Measurements from ENCODE around the gene CLEC9A. TPM values are rescaled to one million over a fixed set of nuclear protein-coding genes. Genes with fewer than 3 reads are reported as not detected.

Gene CLEC9A
- total RNA-seq, 2 donors from 2014 or later, result not detected

DNA sequence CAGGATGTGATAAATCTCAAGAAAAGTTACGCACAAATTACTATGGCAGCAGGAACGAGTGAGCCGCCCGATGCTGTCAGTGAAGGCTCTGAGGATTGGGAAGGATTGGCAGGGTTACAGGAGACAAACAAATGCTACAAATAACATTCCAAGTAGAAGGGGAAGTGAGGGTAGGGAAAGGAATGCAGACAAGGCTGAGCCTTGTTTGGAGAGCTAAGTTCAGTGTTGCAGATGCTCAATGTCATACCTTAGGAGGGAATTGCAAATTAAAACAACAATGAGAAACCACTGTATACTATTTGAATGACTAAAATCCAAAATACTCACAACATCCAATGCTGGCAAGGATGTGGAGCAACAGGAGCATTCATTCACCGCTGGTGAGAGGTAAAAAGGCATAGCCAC is 1.3 kb downstream of the CLEC9A start:
- Mint-ChIP-seq H3K9me3 (no peaks in the 10 kb centered on the region), H3K36me3 (ENCODE audit: low read depth) (no peaks in the 10 kb centered on the region), H3K27ac (no peak overlapping the region), H3K4me3 (no peak overlapping the region), H3K4me1 (no peaks in the 10 kb centered on the region), H3K27me3 (peaks cover 5% of the 10 kb centered on the region)
- no peak for ATAC-seq (replicated peaks)

DNA sequence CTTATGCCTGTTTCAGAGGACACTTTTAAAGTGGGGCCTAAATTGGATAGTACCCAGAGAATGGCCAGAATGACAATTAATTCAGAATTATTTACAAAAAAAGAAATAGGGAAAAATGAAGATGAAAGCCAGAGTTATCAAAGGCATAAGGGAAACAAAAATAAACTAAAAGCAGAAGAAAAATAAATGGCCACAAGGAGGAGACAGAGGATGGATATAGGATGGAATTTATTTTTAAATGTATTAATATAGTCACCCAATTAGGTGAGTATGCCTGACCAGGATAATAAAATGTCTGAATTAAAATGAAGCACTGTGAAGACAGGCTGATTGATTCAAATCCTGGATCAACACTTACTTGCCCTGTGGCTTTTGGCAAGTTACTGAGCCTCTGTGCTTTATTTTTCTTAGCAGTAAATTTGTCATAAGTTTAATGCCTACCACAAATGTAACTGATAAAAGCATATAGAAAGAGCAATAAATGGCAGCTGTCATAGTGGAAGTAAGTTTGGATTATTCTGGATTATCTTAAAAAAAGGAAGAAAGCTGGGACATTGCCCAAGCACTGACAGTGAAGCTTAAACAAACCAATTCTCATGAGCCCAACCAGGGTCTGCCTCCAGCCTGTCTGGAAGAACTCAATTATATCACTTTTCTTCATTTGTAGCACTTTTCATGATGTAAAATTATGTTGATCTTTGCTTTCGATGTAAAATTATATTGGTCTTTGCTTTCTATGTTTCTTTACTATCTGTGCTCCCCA is 3.5 kb downstream of the CLEC9A start:
- H3K4me1 Mint-ChIP-seq, result no peaks in the 10 kb centered on the region
- ATAC-seq (replicated peaks), result no peak
- no peak overlapping the region for H3K27ac Mint-ChIP-seq
- H3K4me3 Mint-ChIP-seq, result no peak overlapping the region
- H3K36me3 Mint-ChIP-seq (ENCODE audit: low read depth), result no peaks in the 10 kb centered on the region
- H3K9me3 Mint-ChIP-seq, result no peaks in the 10 kb centered on the region
- peaks cover 5% of the 10 kb centered on the region for H3K27me3 Mint-ChIP-seq

GRCh38 chr12:10042167-10042566 is 11.7 kb downstream of the CLEC9A start:
- Mint-ChIP-seq H3K4me1 (no peaks in the 10 kb centered on the region), H3K27ac (no peak overlapping the region), H3K9me3 (no peaks in the 10 kb centered on the region), H3K36me3 (ENCODE audit: low read depth) (no peaks in the 10 kb centered on the region), H3K27me3 (peaks cover 14% of the 10 kb centered on the region), H3K4me3 (no peak overlapping the region)
- ATAC-seq (replicated peaks), result no peak

DNA sequence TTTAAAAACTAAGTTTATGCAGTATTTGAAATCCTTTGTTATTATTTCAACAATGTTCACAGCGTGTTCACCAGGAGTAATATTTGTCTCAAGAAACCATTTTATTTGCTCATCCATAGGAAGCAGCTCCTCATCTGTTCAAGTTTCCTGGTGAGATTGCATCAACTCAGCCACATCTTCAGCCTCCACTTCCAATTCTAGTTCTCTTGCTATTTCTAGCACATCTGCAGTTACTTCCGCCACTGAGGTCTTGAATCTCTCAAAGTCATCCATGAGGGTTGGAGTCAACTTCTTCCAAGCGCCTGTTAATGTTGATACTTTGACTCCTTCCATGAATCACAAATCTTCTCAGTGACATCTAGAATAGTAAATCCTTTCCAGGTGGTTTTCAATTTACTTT is 18.0 kb downstream of the CLEC9A start:
- H3K4me1 Mint-ChIP-seq, result no peaks in the 10 kb centered on the region
- H3K36me3 Mint-ChIP-seq (ENCODE audit: low read depth), result no peaks in the 10 kb centered on the region
- H3K27me3 Mint-ChIP-seq, result peaks cover 13% of the 10 kb centered on the region
- ATAC-seq (replicated peaks), result no peak
- H3K9me3 Mint-ChIP-seq, result no peaks in the 10 kb centered on the region
- no peak overlapping the region for H3K4me3 Mint-ChIP-seq
- no peak overlapping the region for H3K27ac Mint-ChIP-seq

- Mint-ChIP-seq H3K27me3 (peaks cover 13% of the 10 kb centered on the region), H3K4me1 (no peaks in the 10 kb centered on the region), H3K36me3 (ENCODE audit: low read depth) (no peaks in the 10 kb centered on the region), H3K4me3 (no peak overlapping the region), H3K27ac (no peak overlapping the region), H3K9me3 (no peaks in the 10 kb centered on the region)
- no peak for ATAC-seq (replicated peaks)
These were observed 21.9 kb downstream of the CLEC9A start for GRCh38 chr12:10052193-10052913.

DNA sequence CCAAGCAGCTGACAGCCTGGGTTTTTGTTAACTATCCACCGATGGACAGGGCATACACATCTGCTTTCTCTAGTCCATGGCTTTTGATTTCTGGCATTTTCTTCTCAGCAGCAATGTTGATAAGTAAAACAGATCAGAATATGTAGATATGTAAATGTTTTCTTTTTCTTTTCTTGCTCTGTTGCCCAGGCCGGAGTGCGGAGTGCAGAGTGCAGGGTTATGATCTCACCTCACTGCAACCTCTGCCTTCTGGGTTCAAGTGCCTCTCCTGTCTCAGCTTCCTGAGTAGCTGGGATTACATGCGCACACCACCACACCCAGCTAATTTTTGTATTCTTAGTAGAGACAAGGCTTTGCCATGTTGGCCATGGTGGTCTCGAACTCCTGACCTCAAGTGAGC is 27.9 kb downstream of the CLEC9A start:
- Mint-ChIP-seq H3K27ac (no peak overlapping the region), H3K4me3 (no peak overlapping the region), H3K36me3 (ENCODE audit: low read depth) (no peaks in the 10 kb centered on the region), H3K27me3 (peaks cover 13% of the 10 kb centered on the region), H3K9me3 (no peaks in the 10 kb centered on the region), H3K4me1 (no peaks in the 10 kb centered on the region)
- no peak for ATAC-seq (replicated peaks)

DNA sequence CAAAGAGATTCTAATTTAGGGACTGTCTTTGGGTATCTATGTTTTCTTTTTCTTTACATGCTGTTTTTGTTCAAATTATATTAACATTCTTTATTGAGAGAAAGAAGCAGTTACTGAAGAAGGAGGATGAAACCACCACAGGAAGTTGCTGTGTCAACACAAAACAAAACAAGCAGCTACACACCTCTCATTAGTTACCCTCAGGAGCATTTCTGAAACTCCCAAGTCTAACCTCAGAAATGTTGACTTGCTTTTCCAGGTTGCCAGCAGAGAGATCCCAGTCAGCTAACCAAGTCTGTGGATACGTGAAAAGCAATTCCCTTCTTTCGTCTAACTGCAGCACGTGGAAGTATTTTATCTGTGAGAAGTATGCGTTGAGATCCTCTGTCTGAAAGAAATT is 34.8 kb downstream of the CLEC9A start:
- Mint-ChIP-seq H3K9me3 (no peaks in the 10 kb centered on the region), H3K4me3 (no peak overlapping the region), H3K27me3 (peaks cover 29% of the 10 kb centered on the region), H3K27ac (no peak overlapping the region), H3K4me1 (no peaks in the 10 kb centered on the region), H3K36me3 (ENCODE audit: low read depth) (no peaks in the 10 kb centered on the region)
- no peak for ATAC-seq (replicated peaks)

- Mint-ChIP-seq H3K9me3 (no peaks in the 10 kb centered on the region), H3K4me1 (no peaks in the 10 kb centered on the region), H3K4me3 (no peak overlapping the region), H3K36me3 (ENCODE audit: low read depth) (no peaks in the 10 kb centered on the region), H3K27me3 (peaks cover 32% of the 10 kb centered on the region), H3K27ac (no peak overlapping the region)
- no peak for ATAC-seq (replicated peaks)
These were observed 36.8 kb downstream of the CLEC9A start for GRCh38 chr12:10067264-10067663.

GRCh38 chr12:10067942-10068341 is 37.5 kb downstream of the CLEC9A start:
- Mint-ChIP-seq H3K27me3 (peaks cover 32% of the 10 kb centered on the region), H3K9me3 (no peaks in the 10 kb centered on the region), H3K36me3 (ENCODE audit: low read depth) (no peaks in the 10 kb centered on the region)

GRCh38 chr12:10068644-10069043 is 38.2 kb downstream of the CLEC9A start:
- no peak overlapping the region for H3K4me3 Mint-ChIP-seq
- ATAC-seq (replicated peaks), result no peak
- no peaks in the 10 kb centered on the region for H3K36me3 Mint-ChIP-seq (ENCODE audit: low read depth)
- H3K27ac Mint-ChIP-seq, result no peak overlapping the region
- no peaks in the 10 kb centered on the region for H3K4me1 Mint-ChIP-seq
- no peaks in the 10 kb centered on the region for H3K9me3 Mint-ChIP-seq
- H3K27me3 Mint-ChIP-seq, result peaks cover 32% of the 10 kb centered on the region

More at GRCh38 chr12:10067942-10068341, 37.5 kb downstream of the CLEC9A start:
- no peaks in the 10 kb centered on the region for H3K4me1 Mint-ChIP-seq
- H3K27ac Mint-ChIP-seq, result no peak overlapping the region
- no peak overlapping the region for H3K4me3 Mint-ChIP-seq
- no peak for ATAC-seq (replicated peaks)

DNA sequence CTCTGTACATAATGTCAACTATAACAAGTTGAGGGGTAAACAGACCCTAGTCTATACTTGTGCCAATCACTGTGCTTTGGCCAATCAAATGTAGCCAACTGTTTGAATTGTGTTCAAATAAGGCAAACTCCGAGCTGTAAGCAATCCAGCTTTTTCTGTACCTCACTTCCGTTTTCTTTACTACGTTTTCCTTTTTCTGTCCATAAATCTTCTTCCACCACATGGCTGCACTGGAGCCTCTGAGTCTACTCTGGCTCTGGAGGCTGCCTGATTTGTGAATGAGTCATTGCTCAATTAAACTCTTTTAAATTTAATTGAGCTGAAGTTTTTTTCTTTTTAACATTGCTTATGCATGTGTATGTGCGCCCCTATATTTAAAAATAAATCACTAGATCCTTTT is 38.6 kb downstream of the CLEC9A start:
- Mint-ChIP-seq H3K36me3 (ENCODE audit: low read depth) (no peaks in the 10 kb centered on the region), H3K27me3 (peaks cover 32% of the 10 kb centered on the region), H3K4me1 (no peaks in the 10 kb centered on the region), H3K27ac (no peak overlapping the region), H3K9me3 (no peaks in the 10 kb centered on the region), H3K4me3 (no peak overlapping the region)
- ATAC-seq (replicated peaks), result no peak

DNA sequence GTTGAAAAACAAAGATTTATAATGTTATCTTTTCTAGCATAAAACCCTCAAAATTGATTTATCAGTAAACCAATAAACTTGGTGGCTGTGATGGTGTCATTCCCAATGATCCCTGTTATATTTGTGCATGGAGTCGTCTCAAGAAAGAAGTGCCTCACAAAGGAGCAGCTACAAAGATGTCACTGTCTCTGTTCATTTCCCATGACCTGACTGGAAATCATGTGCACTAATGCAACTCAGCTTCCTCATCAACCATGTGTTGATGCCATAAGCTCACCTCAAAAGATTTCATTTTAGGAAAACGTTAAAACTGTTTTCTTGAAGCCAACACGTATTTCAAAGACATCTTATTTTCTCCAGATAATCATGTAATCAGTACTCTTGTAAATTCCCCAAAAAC is 39.5 kb downstream of the CLEC9A start:
- Mint-ChIP-seq H3K36me3 (ENCODE audit: low read depth) (no peaks in the 10 kb centered on the region), H3K9me3 (no peaks in the 10 kb centered on the region), H3K27ac (no peak overlapping the region), H3K4me1 (no peaks in the 10 kb centered on the region), H3K4me3 (no peak overlapping the region), H3K27me3 (peaks cover 27% of the 10 kb centered on the region)
- no peak for ATAC-seq (replicated peaks)

DNA sequence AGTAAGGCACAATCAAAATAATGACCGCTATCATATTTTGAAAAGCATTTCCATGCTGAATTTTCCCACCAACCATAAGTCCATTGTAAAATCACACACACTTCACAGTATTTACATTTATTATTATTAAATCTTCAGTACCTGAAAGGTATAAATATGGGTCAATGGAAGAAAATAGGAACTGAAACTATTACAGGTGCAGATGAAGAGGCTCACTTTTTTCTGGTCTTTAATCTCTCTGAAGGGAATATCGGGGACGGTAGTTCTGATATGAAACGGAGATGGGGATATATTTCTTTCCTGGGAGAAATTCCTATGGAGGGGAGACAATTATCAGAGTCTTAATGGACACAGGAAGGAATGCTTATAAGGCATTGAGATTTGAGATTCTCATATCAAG is 39.9 kb downstream of the CLEC9A start:
- Mint-ChIP-seq H3K9me3 (no peaks in the 10 kb centered on the region), H3K4me1 (no peaks in the 10 kb centered on the region), H3K4me3 (no peak overlapping the region), H3K27me3 (peaks cover 27% of the 10 kb centered on the region), H3K36me3 (ENCODE audit: low read depth) (no peaks in the 10 kb centered on the region), H3K27ac (no peak overlapping the region)
- ATAC-seq (replicated peaks), result no peak

- no peak overlapping the region for H3K4me3 Mint-ChIP-seq
- H3K36me3 Mint-ChIP-seq (ENCODE audit: low read depth), result no peaks in the 10 kb centered on the region
- no peaks in the 10 kb centered on the region for H3K9me3 Mint-ChIP-seq
- H3K4me1 Mint-ChIP-seq, result no peaks in the 10 kb centered on the region
- no peak overlapping the region for H3K27ac Mint-ChIP-seq
- H3K27me3 Mint-ChIP-seq, result peaks cover 24% of the 10 kb centered on the region
- no peak for ATAC-seq (replicated peaks)
These were observed 41.6 kb downstream of the CLEC9A start for GRCh38 chr12:10072131-10072530.

DNA sequence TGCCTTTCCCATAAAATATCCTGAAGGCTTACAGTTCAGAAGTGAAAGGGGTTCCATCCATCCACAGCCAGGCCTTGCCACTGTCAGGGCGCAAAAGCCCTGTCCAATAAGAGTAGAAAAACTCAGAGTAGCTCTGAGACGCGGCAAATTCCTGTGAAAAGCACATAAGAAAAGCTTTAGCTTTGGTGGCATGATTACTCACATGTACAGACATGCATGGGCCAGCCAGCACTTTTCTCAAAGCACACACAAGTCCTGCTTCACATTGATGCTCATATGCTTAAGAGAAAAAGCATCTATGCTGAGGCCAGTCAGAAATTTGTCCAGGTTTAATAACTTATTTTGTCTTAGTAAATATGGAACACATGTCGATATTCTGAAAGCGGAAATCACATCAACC is 42.8 kb downstream of the CLEC9A start:
- Mint-ChIP-seq H3K36me3 (ENCODE audit: low read depth) (no peaks in the 10 kb centered on the region), H3K4me1 (no peaks in the 10 kb centered on the region), H3K27ac (no peak overlapping the region), H3K9me3 (no peaks in the 10 kb centered on the region), H3K27me3 (peaks cover 24% of the 10 kb centered on the region), H3K4me3 (no peak overlapping the region)
- no peak for ATAC-seq (replicated peaks)
